HEK293T (cell line): ENCODE data around the gene KAT6B.

Source experiments
- CTBP1 ChIP-seq: fragments of 450-650 bp; IDR thresholded peaks from 2 replicates; pipeline ENCODE4 v1.6.1; 2016; ENCODE audit warnings: borderline replicate concordance
- FOXA1 ChIP-seq: fragments of 450-650 bp; IDR thresholded peaks from 2 replicates; pipeline ENCODE4 v1.6.1; 2016; ENCODE audit warnings: mild to moderate bottlenecking
- LEF1 ChIP-seq: fragments of 450-650 bp; IDR thresholded peaks from 2 replicates; pipeline ENCODE4 v1.6.1; 2017; ENCODE audit warnings: mild to moderate bottlenecking, borderline replicate concordance
- NFRKB ChIP-seq: fragments of 450-650 bp; IDR thresholded peaks from 2 replicates; pipeline ENCODE4 v1.6.1; 2016; ENCODE audit warnings: mild to moderate bottlenecking, moderate library complexity
- PKNOX1 ChIP-seq: fragments of 450-650 bp; IDR thresholded peaks from 2 replicates; pipeline ENCODE4 v1.6.1; 2016
- TARDBP ChIP-seq: fragments of 450-650 bp; IDR thresholded peaks from 2 replicates; pipeline ENCODE4 v1.6.1; 2016

GRCh38 chr10:74797550-74797949, 28.9 kb upstream of the KAT6B start:
- TF ChIP-seq LEF1 = no peak
- TF ChIP-seq FOXA1 = no peak
- TF ChIP-seq NFRKB = no peak
- no peak for TF ChIP-seq CTBP1
- TF ChIP-seq TARDBP = no peak
- TF ChIP-seq PKNOX1 = no peak
